Mononuclear cell (primary cell): ENCODE measurements around the gene TAF1L. TPM values are rescaled to one million over a fixed set of nuclear protein-coding genes. Genes with fewer than 3 reads are reported as not detected.
"Not testable (repeated sequence)": the region's sequence is repeated elsewhere in the genome, so short reads cannot be mapped to it uniquely, and the experiment has no call there.

ENCODE experiments used
- H3K27me3 ChIP-seq: 2 replicates; pipeline ENCODE4 v1.6.0; 2011; ENCODE audit warnings: low read length, control low read depth; ENCODE audit not compliant: insufficient read depth
- H3K4me1 ChIP-seq: 2 replicates; pipeline ENCODE4 v1.5.1; 2011; ENCODE audit warnings: mild to moderate bottlenecking, low read length, control low read depth; ENCODE audit not compliant: insufficient read depth
- H3K4me3 ChIP-seq: 2 replicates; pipeline ENCODE4 v1.5.1; 2011; ENCODE audit warnings: mild to moderate bottlenecking, low read length, moderate library complexity
- H3K9me3 ChIP-seq: 2 replicates; pipeline ENCODE4 v1.5.1; 2011; ENCODE audit warnings: low read depth, mild to moderate bottlenecking, control low read depth, low read length
- total RNA-seq: library from RNA; depleted of rRNA; stranded (reverse); fragments of >200 nt; gene quantifications from one replicate; pipeline ENCODE4 v1.2.3, GENCODE V29; 2012

TAF1L gene
- total RNA-seq, result under 0.01 TPM

- no peaks in the 10 kb centered on the region for H3K4me1 ChIP-seq
- no peaks in the 10 kb centered on the region for H3K9me3 ChIP-seq
These were observed at the start of gene TAF1L for GRCh38 chr9:32635362-32635761. TAF1L (minus strand) TSS chr9:32635669; CDS start chr9:32635579, 90 bp downstream.

GRCh38 chr9:32681751-32682150, 46.3 kb upstream of the TAF1L start:
- peaks cover 7% of the 10 kb centered on the region for H3K9me3 ChIP-seq
- no peaks in the 10 kb centered on the region for H3K4me1 ChIP-seq
- no peak overlapping the region for H3K4me3 ChIP-seq
- no peaks in the 10 kb centered on the region for H3K27me3 ChIP-seq

More at GRCh38 chr9:32635362-32635761, at the start of gene TAF1L:
- no peak within 1 kb of the TSS for H3K4me3 ChIP-seq
- no peaks in the 10 kb centered on the region for H3K27me3 ChIP-seq

- H3K27me3 ChIP-seq, result no peaks in the 10 kb centered on the region
These were observed 42.5 kb upstream of the TAF1L start for GRCh38 chr9:32677931-32678330.

GRCh38 chr9:32672469-32672868, 37.0 kb upstream of the TAF1L start:
- H3K4me1 ChIP-seq, result no peaks in the 10 kb centered on the region
- H3K27me3 ChIP-seq, result no peaks in the 10 kb centered on the region
- no peaks in the 10 kb centered on the region for H3K9me3 ChIP-seq
- H3K4me3 ChIP-seq, result no peak overlapping the region

More at GRCh38 chr9:32677931-32678330, 42.5 kb upstream of the TAF1L start:
- Histone ChIP-seq H3K9me3 (peaks cover 7% of the 10 kb centered on the region), H3K4me1 (no peaks in the 10 kb centered on the region), H3K4me3 (no peak overlapping the region)

GRCh38 chr9:32671333-32671732, 35.9 kb upstream of the TAF1L start:
- no peak overlapping the region for H3K4me3 ChIP-seq
- no peaks in the 10 kb centered on the region for H3K9me3 ChIP-seq
- no peaks in the 10 kb centered on the region for H3K27me3 ChIP-seq
- H3K4me1 ChIP-seq, result no peaks in the 10 kb centered on the region

GRCh38 chr9:32665101-32665500, 29.6 kb upstream of the TAF1L start:
- H3K4me3 ChIP-seq, result no peak overlapping the region
- H3K4me1 ChIP-seq, result no peaks in the 10 kb centered on the region
- no peaks in the 10 kb centered on the region for H3K27me3 ChIP-seq
- H3K9me3 ChIP-seq, result no peaks in the 10 kb centered on the region

- Histone ChIP-seq H3K9me3 (no peaks in the 10 kb centered on the region), H3K4me3 (no peak overlapping the region), H3K4me1 (no peaks in the 10 kb centered on the region), H3K27me3 (no peaks in the 10 kb centered on the region)
These were observed 28.3 kb upstream of the TAF1L start for GRCh38 chr9:32663741-32664140.

GRCh38 chr9:32647671-32648070, 12.2 kb upstream of the TAF1L start:
- Histone ChIP-seq H3K4me1 (no peaks in the 10 kb centered on the region), H3K9me3 (no peaks in the 10 kb centered on the region), H3K27me3 (no peaks in the 10 kb centered on the region), H3K4me3 (no peak overlapping the region)

GRCh38 chr9:32644698-32645097, 9.2 kb upstream of the TAF1L start:
- Histone ChIP-seq H3K27me3 (no peaks in the 10 kb centered on the region), H3K4me3 (no peak overlapping the region), H3K4me1 (no peaks in the 10 kb centered on the region), H3K9me3 (no peaks in the 10 kb centered on the region)

GRCh38 chr9:32633151-32633550, 2.3 kb downstream of the TAF1L start:
- not testable (repeated sequence) for H3K4me1 ChIP-seq, H3K9me3 ChIP-seq, H3K27me3 ChIP-seq, H3K4me3 ChIP-seq

- no peak overlapping the region for H3K4me3 ChIP-seq
- no peaks in the 10 kb centered on the region for H3K4me1 ChIP-seq
- H3K27me3 ChIP-seq, result no peaks in the 10 kb centered on the region
- no peaks in the 10 kb centered on the region for H3K9me3 ChIP-seq
These were observed 3.5 kb downstream of the TAF1L start for GRCh38 chr9:32631991-32632390.

- Histone ChIP-seq H3K4me3 (no peak overlapping the region), H3K9me3 (no peaks in the 10 kb centered on the region), H3K4me1 (no peaks in the 10 kb centered on the region), H3K27me3 (peaks cover 3% of the 10 kb centered on the region)
These were observed 8.0 kb downstream of the TAF1L start for GRCh38 chr9:32627394-32627954.

GRCh38 chr9:32625320-32625719, 10.1 kb downstream of the TAF1L start:
- Histone ChIP-seq H3K27me3 (peaks cover 3% of the 10 kb centered on the region), H3K4me3 (no peak overlapping the region)

GRCh38 chr9:32622948-32623347, 12.5 kb downstream of the TAF1L start:
- Histone ChIP-seq H3K27me3 (peaks cover 7% of the 10 kb centered on the region), H3K9me3 (no peaks in the 10 kb centered on the region), H3K4me3 (no peak overlapping the region), H3K4me1 (no peaks in the 10 kb centered on the region)

More at GRCh38 chr9:32625320-32625719, 10.1 kb downstream of the TAF1L start:
- H3K4me1 ChIP-seq, result no peaks in the 10 kb centered on the region
- no peaks in the 10 kb centered on the region for H3K9me3 ChIP-seq

- Histone ChIP-seq H3K4me3 (no peak overlapping the region), H3K4me1 (no peaks in the 10 kb centered on the region), H3K9me3 (no peaks in the 10 kb centered on the region), H3K27me3 (peaks cover 10% of the 10 kb centered on the region)
These were observed 17.2 kb downstream of the TAF1L start for GRCh38 chr9:32618261-32618660.

GRCh38 chr9:32606811-32607210, 28.7 kb downstream of the TAF1L start:
- Histone ChIP-seq H3K4me3 (no peak overlapping the region), H3K9me3 (no peaks in the 10 kb centered on the region), H3K4me1 (peaks cover 5% of the 10 kb centered on the region), H3K27me3 (no peaks in the 10 kb centered on the region)
